Upper lobe of right lung (tissue), 1 donor: ENCODE data around the gene CAVIN2. TPM values are rescaled to one million over a fixed set of nuclear protein-coding genes. Genes with fewer than 3 reads are reported as not detected.
A peak's percentile ranks its signal among the peaks of the same experiment; 100 is the strongest.

ENCODE experiments used
- ATAC-seq: fragments of 200-7000 bp; cut with Tn5 transposase; one replicate; pipeline ENCODE4 v1.9.1; 2020; ENCODE audit warnings: mild to moderate bottlenecking, moderate library complexity
- DNase-seq: peaks from one replicate; pipeline ENCODE4 v3.0.0-alpha.2; 2020
- H3K27ac ChIP-seq: fragments of 200-600 bp; one replicate; pipeline ENCODE4 v1.8.0; 2022
- H3K27me3 ChIP-seq: fragments of 200-600 bp; one replicate; pipeline ENCODE4 v1.8.0; 2022; ENCODE audit warnings: mild to moderate bottlenecking
- H3K36me3 ChIP-seq: fragments of 200-600 bp; one replicate; pipeline ENCODE4 v1.8.0; 2022
- H3K4me1 ChIP-seq: fragments of 200-600 bp; one replicate; pipeline ENCODE4 v1.8.0; 2022
- H3K4me3 ChIP-seq: fragments of 200-600 bp; one replicate; pipeline ENCODE4 v1.8.0; 2022; ENCODE audit warnings: mild to moderate bottlenecking
- H3K9me3 ChIP-seq: fragments of 200-600 bp; one replicate; pipeline ENCODE4 v1.8.0; 2022
- CTCF ChIP-seq: fragments of 200-600 bp; IDR thresholded peaks from one replicate; pipeline ENCODE4 v1.8.0; 2022; ENCODE audit warnings: antibody characterized with exemption
- intact Hi-C: fragments of 100-400 bp; cut with DNase I; formaldehyde crosslinking; loops from one replicate; pipeline ENCODE4 v1.11.0; 2022
- total RNA-seq: library from RNA; stranded (reverse); fragmentation: NEBNext Ultra II Directional; extraction: Animal tissue kit (Norgen Biotek cat#: 25700); gene quantifications from one replicate; pipeline ENCODE4 v1.2.1, GENCODE V29; 2021
- donor health status: DM: no; HTN: yes; CAD: no; lungs with severe emphysema.

The CAVIN2 gene
- total RNA-seq, 1 donor from 2014 or later = 185 TPM

GRCh38 chr2:191857886-191858285 lies 11.0 kb upstream of the CAVIN2 start:
- DNase-seq (no peak), ATAC-seq (no peak)
- no peaks in the 10 kb centered on the region for H3K36me3 ChIP-seq
- H3K4me1 ChIP-seq = peaks cover 17% of the 10 kb centered on the region
- no peak for TF ChIP-seq CTCF
- no peak overlapping the region for H3K4me3 ChIP-seq
- intact Hi-C loops = no loop called here
- no peaks in the 10 kb centered on the region for H3K9me3 ChIP-seq
- H3K27ac ChIP-seq = no peak overlapping the region
- H3K27me3 ChIP-seq = no peaks in the 10 kb centered on the region

DNA sequence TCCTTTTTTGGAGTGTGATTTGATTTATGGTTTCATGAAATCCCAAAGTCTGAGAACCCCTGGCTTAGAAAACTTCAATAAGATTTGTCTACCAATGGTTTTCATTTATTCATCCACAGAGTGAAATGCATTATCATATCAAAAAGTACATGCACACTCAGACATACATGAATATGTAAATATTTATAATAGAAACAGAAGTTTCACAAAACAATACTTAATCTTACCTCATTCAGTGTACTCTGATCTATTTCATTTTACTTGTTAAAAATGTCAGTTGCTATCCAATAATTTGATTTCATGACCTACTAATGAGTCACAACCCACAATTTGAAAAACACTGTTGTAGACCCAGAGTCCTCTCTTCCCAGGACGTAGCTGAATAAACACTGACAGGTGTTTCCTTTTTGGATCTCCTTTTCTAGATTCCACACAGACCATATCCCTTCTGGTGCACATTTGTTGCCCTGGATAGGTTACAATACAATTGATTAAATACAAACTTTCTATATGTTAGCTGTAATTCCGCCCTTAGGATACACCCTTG lies 10.4 kb upstream of the CAVIN2 start:
- Histone ChIP-seq H3K27ac (no peak overlapping the region), H3K4me3 (no peak overlapping the region), H3K4me1 (peaks cover 17% of the 10 kb centered on the region), H3K27me3 (no peaks in the 10 kb centered on the region), H3K36me3 (no peaks in the 10 kb centered on the region), H3K9me3 (no peaks in the 10 kb centered on the region)
- intact Hi-C loops = no loop called here
- no peak for DNase-seq
- no peak for TF ChIP-seq CTCF
- no peak for ATAC-seq

DNA sequence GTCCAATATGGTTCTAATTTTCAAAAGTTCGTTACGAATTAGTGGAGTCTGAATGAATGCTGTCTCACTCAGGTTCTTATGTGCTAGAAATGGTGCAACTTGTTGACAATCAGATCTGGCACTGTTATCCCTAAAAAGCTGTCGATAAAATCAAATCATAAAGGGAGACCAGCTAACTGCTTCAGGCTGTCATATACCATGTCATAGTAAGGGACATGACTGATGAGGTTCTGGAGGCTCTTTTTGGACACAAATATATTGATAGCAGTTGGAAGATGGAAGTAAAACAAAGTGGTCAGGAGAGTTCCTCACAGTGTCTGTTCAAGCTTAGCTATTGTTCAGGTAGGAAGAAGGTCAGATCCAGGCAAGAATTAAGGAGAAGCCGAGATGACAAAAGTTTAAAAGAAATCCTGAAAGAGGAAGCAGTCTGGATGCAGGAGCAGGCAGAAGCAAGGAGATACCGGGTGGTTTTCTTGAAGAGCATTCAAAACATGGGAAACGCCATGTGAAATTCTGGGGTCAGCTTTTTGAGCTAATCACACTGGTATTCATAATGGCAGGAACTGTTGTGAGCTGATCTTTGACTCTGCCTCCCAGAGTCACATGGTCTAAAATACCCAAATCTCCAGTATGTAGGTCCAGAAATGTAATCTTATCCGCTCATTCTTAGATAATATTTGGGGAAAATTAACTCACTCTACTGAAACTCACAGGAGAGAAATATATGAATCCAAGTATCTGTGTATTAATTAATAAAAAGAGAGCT lies 9.4 kb upstream of the CAVIN2 start:
- Histone ChIP-seq H3K27ac (no peak overlapping the region), H3K4me1 (peaks cover 17% of the 10 kb centered on the region), H3K4me3 (no peak overlapping the region), H3K36me3 (no peaks in the 10 kb centered on the region), H3K27me3 (no peaks in the 10 kb centered on the region), H3K9me3 (no peaks in the 10 kb centered on the region)
- intact Hi-C loops = no loop called here
- TF ChIP-seq CTCF = no peak
- ATAC-seq = no peak
- DNase-seq = no peak

DNA sequence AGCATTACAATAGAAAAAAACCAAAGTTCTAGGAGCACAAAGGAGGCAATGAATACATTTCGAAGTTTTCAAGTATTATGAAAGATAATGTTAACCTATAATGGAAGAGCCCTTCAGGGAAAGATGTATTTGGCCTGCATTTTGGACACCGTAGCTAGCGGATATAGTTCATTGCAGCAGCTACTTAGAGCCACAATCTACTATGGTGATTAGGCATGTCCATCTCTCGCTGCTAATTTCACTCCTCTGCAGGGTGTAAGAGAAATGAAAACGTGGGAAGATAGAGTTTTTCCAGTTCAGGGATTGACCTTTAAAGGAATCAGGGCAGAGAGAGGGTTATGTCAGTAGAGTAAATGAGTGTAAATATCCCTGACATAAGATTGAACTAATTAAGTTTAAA lies 8.5 kb upstream of the CAVIN2 start:
- DNase-seq = no peak
- intact Hi-C loops = no loop called here
- H3K27ac ChIP-seq = no peak overlapping the region
- H3K4me1 ChIP-seq = peaks cover 17% of the 10 kb centered on the region
- H3K4me3 ChIP-seq = no peak overlapping the region
- ATAC-seq = no peak
- H3K36me3 ChIP-seq = no peaks in the 10 kb centered on the region
- no peaks in the 10 kb centered on the region for H3K9me3 ChIP-seq
- no peak for TF ChIP-seq CTCF
- no peaks in the 10 kb centered on the region for H3K27me3 ChIP-seq

GRCh38 chr2:191854382-191855372 lies 7.8 kb upstream of the CAVIN2 start:
- Histone ChIP-seq H3K4me3 (no peak overlapping the region), H3K4me1 (peaks cover 17% of the 10 kb centered on the region), H3K27ac (peak overlapping the region; percentile 0), H3K9me3 (no peaks in the 10 kb centered on the region), H3K36me3 (no peaks in the 10 kb centered on the region), H3K27me3 (no peaks in the 10 kb centered on the region)
- TF ChIP-seq CTCF = no peak
- DNase-seq (no peak), ATAC-seq (peak; percentile 51)
- intact Hi-C loops = no loop called here
